ENCODE results near the gene NNT. TPM values are rescaled to one million over a fixed set of nuclear protein-coding genes. Genes with fewer than 3 reads are reported as not detected.
"Not testable (repeated sequence)": the region's sequence is repeated elsewhere in the genome, so short reads cannot be mapped to it uniquely, and the experiment has no call there.

The NNT gene
- total RNA-seq, 1 donor: 80.3 TPM

- DNase-seq (ENCODE audit: low read depth): no peak
- no peak for TF ChIP-seq CTCF (IDR thresholded peaks at IDR 0.05; ENCODE audit: insufficient read depth, low read depth, low read length)
- H3K4me3 ChIP-seq (ENCODE audit: low read depth, low read length): no peak overlapping the region
These were observed 101.3 kb downstream of the NNT start for GRCh38 chr5:43704243-43704642.

GRCh38 chr5:43706576-43706975, 103.6 kb downstream of the NNT start:
- H3K4me3 ChIP-seq (ENCODE audit: low read depth, low read length); DNase-seq (ENCODE audit: low read depth): not testable (repeated sequence)

- peak; percentile 27 for DNase-seq (ENCODE audit: low read depth)
These were observed 108.5 kb downstream of the NNT start for GRCh38 chr5:43711496-43711895.

GRCh38 chr5:43712081-43712480, 109.1 kb downstream of the NNT start:
- no peak for TF ChIP-seq CTCF (IDR thresholded peaks at IDR 0.05; ENCODE audit: insufficient read depth, low read depth, low read length)
- no peak for DNase-seq (ENCODE audit: low read depth)
- no peak overlapping the region for H3K4me3 ChIP-seq (ENCODE audit: low read depth, low read length)

More at GRCh38 chr5:43711496-43711895, 108.5 kb downstream of the NNT start:
- TF ChIP-seq CTCF (IDR thresholded peaks at IDR 0.05; ENCODE audit: insufficient read depth, low read depth, low read length): no peak
- H3K4me3 ChIP-seq (ENCODE audit: low read depth, low read length): no peak overlapping the region

- not testable (repeated sequence) for H3K4me3 ChIP-seq (ENCODE audit: low read depth, low read length); DNase-seq (ENCODE audit: low read depth)
These were observed 116.8 kb downstream of the NNT start for GRCh38 chr5:43719783-43720182.

GRCh38 chr5:43728581-43728980, 125.6 kb downstream of the NNT start:
- TF ChIP-seq CTCF (IDR thresholded peaks at IDR 0.05; ENCODE audit: insufficient read depth, low read depth, low read length): no peak
- DNase-seq (ENCODE audit: low read depth): no peak
- H3K4me3 ChIP-seq (ENCODE audit: low read depth, low read length): no peak overlapping the region

- no peak overlapping the region for H3K4me3 ChIP-seq (ENCODE audit: low read depth, low read length)
- TF ChIP-seq CTCF (IDR thresholded peaks at IDR 0.05; ENCODE audit: insufficient read depth, low read depth, low read length): peak; percentile 51
- DNase-seq (ENCODE audit: low read depth): peak; percentile 42
These were observed 127.0 kb downstream of the NNT start for GRCh38 chr5:43729846-43730478.

- no peak overlapping the region for H3K4me3 ChIP-seq (ENCODE audit: low read depth, low read length)
- no peak for TF ChIP-seq CTCF (IDR thresholded peaks at IDR 0.05; ENCODE audit: insufficient read depth, low read depth, low read length)
- DNase-seq (ENCODE audit: low read depth): no peak
These were observed 127.9 kb downstream of the NNT start for GRCh38 chr5:43730832-43731342.

All from fibroblast of villous mesenchyme (primary cell).